HepG2 (cell line): ENCODE results near the gene RAD23A. TPM values are rescaled to one million over a fixed set of nuclear protein-coding genes. Genes with fewer than 3 reads are reported as not detected.

Experiments used
- ARNT2 ChIP-seq: sonication (generic); formaldehyde crosslinking; IDR thresholded peaks from 2 replicates; pipeline ENCODE4 v1.8.0; 2022; ENCODE audit warnings: mild to moderate bottlenecking, low read depth, missing genetic modification reagents, moderate library complexity
- DPF2 ChIP-seq: sonication (generic); formaldehyde crosslinking; IDR thresholded peaks from 2 replicates; pipeline ENCODE4 v1.4.0; 2020; ENCODE audit warnings: mild to moderate bottlenecking, low read depth, missing genetic modification reagents, borderline replicate concordance
- HOXD1 ChIP-seq: sonication (generic); formaldehyde crosslinking; IDR thresholded peaks from 2 replicates; pipeline ENCODE4 v1.5.0; 2020; ENCODE audit warnings: missing genetic modification reagents
- KDM6A ChIP-seq: IDR thresholded peaks from 2 replicates; pipeline ENCODE4 v1.6.1; 2016; ENCODE audit warnings: low read depth
- SOX13 ChIP-seq, 3 experiments: fragments of 450-650 bp in 1 of 3; sonication (generic) in 1 of 3; formaldehyde crosslinking in 1 of 3; IDR thresholded peaks in 2 of 3; conservative IDR thresholded peaks in 1 of 3; 2 replicates each; pipeline versions ENCODE4 v1.5.0 to v1.6.1; 2016 to 2020; ENCODE audit warnings: antibody characterized with exemption in 1 of 3, mild to moderate bottlenecking in 1 of 3, missing compliant biosample characterization in 1 of 3, missing genetic modification reagents in 1 of 3, moderate library complexity in 1 of 3
- TBX3 ChIP-seq: fragments of 450-650 bp; IDR thresholded peaks from 2 replicates; pipeline ENCODE4 v1.6.1; 2017; ENCODE audit warnings: antibody characterized with exemption, mild to moderate bottlenecking, inconsistent platforms, borderline replicate concordance
- ZBTB38 ChIP-seq: sonication (generic); formaldehyde crosslinking; IDR thresholded peaks from 2 replicates; pipeline ENCODE4 v1.5.1; 2020; ENCODE audit warnings: mild to moderate bottlenecking, missing genetic modification reagents
- ZKSCAN1 ChIP-seq: fragments of 150-350 bp; IDR thresholded peaks from 2 replicates; pipeline ENCODE4 v1.6.1; 2014; ENCODE audit warnings: low read length
- ZNF205 ChIP-seq: IDR thresholded peaks from 2 replicates; pipeline ENCODE4 v1.6.1; 2018; ENCODE audit warnings: missing biosample characterization, missing genetic modification reagents
- ZNF235 ChIP-seq: sonication (generic); formaldehyde crosslinking; IDR thresholded peaks from 2 replicates; pipeline ENCODE4 v1.8.1; 2023; ENCODE audit warnings: mild to moderate bottlenecking, missing genetic modification reagents, borderline replicate concordance
- ZNF264 ChIP-seq: sonication (generic); formaldehyde crosslinking; IDR thresholded peaks from 2 replicates; pipeline ENCODE4 v1.4.0; 2020; ENCODE audit warnings: missing genetic modification reagents
- ZNF274 ChIP-seq: sonication (generic); formaldehyde crosslinking; IDR thresholded peaks from 2 replicates; pipeline ENCODE4 v1.5.1; 2020; ENCODE audit warnings: mild to moderate bottlenecking, missing genetic modification reagents
- ZNF788 ChIP-seq: sonication (generic); formaldehyde crosslinking; IDR thresholded peaks from 2 replicates; pipeline ENCODE4 v1.5.0; 2020; ENCODE audit warnings: mild to moderate bottlenecking, missing genetic modification reagents, borderline replicate concordance
- ZSCAN9 ChIP-seq: IDR thresholded peaks from 2 replicates; pipeline ENCODE4 v1.6.1; 2016; ENCODE audit warnings: borderline replicate concordance
- polyA plus RNA-seq, 8 experiments: library from polyadenylated mRNA; depleted of rRNA in 3 of 8; stranded (reverse) in 7 of 8; unstranded in 1 of 8; fragments of >200 nt; fragmentation: Illumina TruSeq in 4 of 8; extraction: Trizol in 4 of 8; gene quantifications; 2 replicates each; pipeline versions ENCODE4 v1.2.1 to v1.2.3, GENCODE V29; 2011 to 2016; ENCODE audit warnings: low read depth in 4 of 8, missing spikeins in 1 of 8, mixed read lengths in 1 of 8; ENCODE audit not compliant: insufficient read depth in 1 of 8
- total RNA-seq, 5 experiments: library from RNA; depleted of rRNA; stranded (reverse); fragments of >200 nt; fragmentation: Illumina TruSeq; extraction: Trizol; gene quantifications; 2 replicates each; pipeline ENCODE4 v1.2.3, GENCODE V29; 2016; ENCODE audit warnings: low read depth in 1 of 5
- TF ChIP-seq, protein P1 (sequence below): sonication (generic); formaldehyde crosslinking; IDR thresholded peaks from 2 replicates; pipeline ENCODE4 v1.9.0; 2021; ENCODE audit warnings: missing genetic modification reagents, mild to moderate bottlenecking, borderline replicate concordance
- TF ChIP-seq, protein P2 (sequence below): sonication (generic); formaldehyde crosslinking; IDR thresholded peaks from 2 replicates; pipeline ENCODE4 v1.4.0; 2020; ENCODE audit warnings: mild to moderate bottlenecking, missing genetic modification reagents
- TF ChIP-seq, protein P3 (sequence below): IDR thresholded peaks from 2 replicates; pipeline ENCODE4 v1.6.1; 2016; ENCODE audit warnings: missing genetic modification reagents, missing compliant biosample characterization
- TF ChIP-seq, protein P4 (sequence below), 2 experiments: sonication (generic) in 1 of 2; formaldehyde crosslinking in 1 of 2; IDR thresholded peaks; 2 replicates each; pipeline versions ENCODE4 v1.6.1 to v1.9.0; 2014 to 2022; ENCODE audit warnings: antibody characterized with exemption in 1 of 2, borderline replicate concordance in 1 of 2, inconsistent platforms in 1 of 2, low read depth in 1 of 2, missing genetic modification reagents in 1 of 2

RAD23A gene
- total and polyA plus RNA-seq, 2 of the 13 experiments (the other 11 are each of a cell fraction or from before 2014, with no cell fraction given): 42.5 to 54.2 TPM

DNA sequence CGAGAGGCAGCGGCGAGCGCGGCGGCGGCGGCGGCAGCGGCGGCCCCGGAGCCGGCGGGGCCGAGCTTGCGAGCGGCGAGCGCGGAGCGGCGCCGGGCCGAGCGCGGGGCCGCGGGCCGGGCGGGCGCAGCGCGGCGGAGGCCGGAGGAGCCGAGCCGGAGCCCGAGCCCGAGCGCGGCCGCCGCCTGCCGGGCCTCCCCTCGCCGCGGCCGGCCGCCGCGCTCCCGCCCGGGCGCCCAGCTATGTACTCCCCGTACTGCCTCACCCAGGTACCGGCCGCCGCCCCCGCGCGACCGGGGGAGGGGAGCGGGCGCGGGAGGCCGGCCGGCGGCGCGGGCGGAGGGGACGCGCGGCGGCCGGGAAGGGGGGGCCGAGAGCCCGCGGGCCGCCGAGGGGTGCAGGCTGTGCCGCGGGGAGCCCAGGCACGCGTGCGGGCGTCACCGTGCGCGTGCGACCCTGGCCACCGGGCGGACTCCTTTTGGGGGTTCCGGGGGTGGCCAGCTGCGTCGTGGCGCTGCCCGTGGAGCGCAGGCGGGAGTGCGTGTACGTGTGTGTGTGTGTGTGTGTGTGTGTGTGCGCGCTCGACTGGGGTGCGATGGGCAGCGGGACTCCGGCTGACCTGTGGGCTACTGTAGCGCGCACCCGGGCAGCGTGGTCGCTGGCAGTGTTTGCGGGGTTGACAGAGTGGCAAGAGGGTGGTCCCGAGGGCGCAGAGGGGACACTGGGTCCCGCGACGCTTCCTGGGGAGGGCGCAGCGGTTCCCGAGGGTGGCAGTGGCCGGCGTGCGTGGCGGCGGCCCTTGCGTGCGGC is 50.1 kb downstream of the RAD23A start (continued):
- TF ChIP-seq ARNT2 (CRISPR knock-in tag) (no peak), ZNF264 (no peak), ZNF274 (CRISPR knock-in tag) (no peak), ZSCAN9 (CRISPR knock-in tag) (no peak), SOX13 (IDR thresholded peaks at IDR 0.05) (no peak), SOX13 (CRISPR knock-in tag; conservative IDR thresholded peaks at IDR 0.05 in 1 of 2, IDR thresholded peaks at IDR 0.05 in 1 of 2) (no peak), DPF2 (CRISPR knock-in tag) (no peak), TBX3 (no peak), HOXD1 (CRISPR knock-in tag) (no peak), KDM6A (CRISPR knock-in tag) (no peak), ZNF788 (no peak), ZNF235 (CRISPR knock-in tag) (no peak), ZNF205 (CRISPR knock-in tag) (no peak), ZKSCAN1 (no peak), ZBTB38 (CRISPR knock-in tag) (no peak)
- TF ChIP-seq, protein P1, sequence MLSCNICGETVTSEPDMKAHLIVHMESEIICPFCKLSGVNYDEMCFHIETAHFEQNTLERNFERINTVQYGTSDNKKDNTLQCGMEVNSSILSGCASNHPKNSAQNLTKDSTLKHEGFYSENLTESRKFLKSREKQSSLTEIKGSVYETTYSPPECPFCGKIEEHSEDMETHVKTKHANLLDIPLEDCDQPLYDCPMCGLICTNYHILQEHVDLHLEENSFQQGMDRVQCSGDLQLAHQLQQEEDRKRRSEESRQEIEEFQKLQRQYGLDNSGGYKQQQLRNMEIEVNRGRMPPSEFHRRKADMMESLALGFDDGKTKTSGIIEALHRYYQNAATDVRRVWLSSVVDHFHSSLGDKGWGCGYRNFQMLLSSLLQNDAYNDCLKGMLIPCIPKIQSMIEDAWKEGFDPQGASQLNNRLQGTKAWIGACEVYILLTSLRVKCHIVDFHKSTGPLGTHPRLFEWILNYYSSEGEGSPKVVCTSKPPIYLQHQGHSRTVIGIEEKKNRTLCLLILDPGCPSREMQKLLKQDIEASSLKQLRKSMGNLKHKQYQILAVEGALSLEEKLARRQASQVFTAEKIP (CRISPR knock-in tag): no peak
- TF ChIP-seq, protein P2, sequence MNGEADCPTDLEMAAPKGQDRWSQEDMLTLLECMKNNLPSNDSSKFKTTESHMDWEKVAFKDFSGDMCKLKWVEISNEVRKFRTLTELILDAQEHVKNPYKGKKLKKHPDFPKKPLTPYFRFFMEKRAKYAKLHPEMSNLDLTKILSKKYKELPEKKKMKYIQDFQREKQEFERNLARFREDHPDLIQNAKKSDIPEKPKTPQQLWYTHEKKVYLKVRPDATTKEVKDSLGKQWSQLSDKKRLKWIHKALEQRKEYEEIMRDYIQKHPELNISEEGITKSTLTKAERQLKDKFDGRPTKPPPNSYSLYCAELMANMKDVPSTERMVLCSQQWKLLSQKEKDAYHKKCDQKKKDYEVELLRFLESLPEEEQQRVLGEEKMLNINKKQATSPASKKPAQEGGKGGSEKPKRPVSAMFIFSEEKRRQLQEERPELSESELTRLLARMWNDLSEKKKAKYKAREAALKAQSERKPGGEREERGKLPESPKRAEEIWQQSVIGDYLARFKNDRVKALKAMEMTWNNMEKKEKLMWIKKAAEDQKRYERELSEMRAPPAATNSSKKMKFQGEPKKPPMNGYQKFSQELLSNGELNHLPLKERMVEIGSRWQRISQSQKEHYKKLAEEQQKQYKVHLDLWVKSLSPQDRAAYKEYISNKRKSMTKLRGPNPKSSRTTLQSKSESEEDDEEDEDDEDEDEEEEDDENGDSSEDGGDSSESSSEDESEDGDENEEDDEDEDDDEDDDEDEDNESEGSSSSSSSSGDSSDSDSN: no peak; the same call in 1 of the 2 replicates
- TF ChIP-seq, protein P3, sequence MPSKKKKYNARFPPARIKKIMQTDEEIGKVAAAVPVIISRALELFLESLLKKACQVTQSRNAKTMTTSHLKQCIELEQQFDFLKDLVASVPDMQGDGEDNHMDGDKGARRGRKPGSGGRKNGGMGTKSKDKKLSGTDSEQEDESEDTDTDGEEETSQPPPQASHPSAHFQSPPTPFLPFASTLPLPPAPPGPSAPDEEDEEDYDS (CRISPR knock-in tag): no peak
- TF ChIP-seq, protein P4, sequence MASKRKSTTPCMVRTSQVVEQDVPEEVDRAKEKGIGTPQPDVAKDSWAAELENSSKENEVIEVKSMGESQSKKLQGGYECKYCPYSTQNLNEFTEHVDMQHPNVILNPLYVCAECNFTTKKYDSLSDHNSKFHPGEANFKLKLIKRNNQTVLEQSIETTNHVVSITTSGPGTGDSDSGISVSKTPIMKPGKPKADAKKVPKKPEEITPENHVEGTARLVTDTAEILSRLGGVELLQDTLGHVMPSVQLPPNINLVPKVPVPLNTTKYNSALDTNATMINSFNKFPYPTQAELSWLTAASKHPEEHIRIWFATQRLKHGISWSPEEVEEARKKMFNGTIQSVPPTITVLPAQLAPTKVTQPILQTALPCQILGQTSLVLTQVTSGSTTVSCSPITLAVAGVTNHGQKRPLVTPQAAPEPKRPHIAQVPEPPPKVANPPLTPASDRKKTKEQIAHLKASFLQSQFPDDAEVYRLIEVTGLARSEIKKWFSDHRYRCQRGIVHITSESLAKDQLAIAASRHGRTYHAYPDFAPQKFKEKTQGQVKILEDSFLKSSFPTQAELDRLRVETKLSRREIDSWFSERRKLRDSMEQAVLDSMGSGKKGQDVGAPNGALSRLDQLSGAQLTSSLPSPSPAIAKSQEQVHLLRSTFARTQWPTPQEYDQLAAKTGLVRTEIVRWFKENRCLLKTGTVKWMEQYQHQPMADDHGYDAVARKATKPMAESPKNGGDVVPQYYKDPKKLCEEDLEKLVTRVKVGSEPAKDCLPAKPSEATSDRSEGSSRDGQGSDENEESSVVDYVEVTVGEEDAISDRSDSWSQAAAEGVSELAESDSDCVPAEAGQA (IDR thresholded peaks at IDR 0.05; ENCODE audit: low read depth): no peak
- TF ChIP-seq, protein P4 (CRISPR knock-in tag; IDR thresholded peaks at IDR 0.05; ENCODE audit: borderline replicate concordance): no peak
